Measurements from ENCODE around the gene CD226.
"Not testable (repeated sequence)": the region's sequence is repeated elsewhere in the genome, so short reads cannot be mapped to it uniquely, and the experiment has no call there.

- not testable (repeated sequence) for TF ChIP-seq EZH2 (IDR thresholded peaks at IDR 0.05; ENCODE audit: insufficient read depth, poor library complexity, severe bottlenecking); EZH2phosphoT487 (IDR thresholded peaks at IDR 0.05; ENCODE audit: insufficient read depth, low read depth)
Measured at GRCh38 chr18:69899154-69899923, 48.3 kb downstream of the CD226 start.

Measured in GM23248 (cell line).